ENCODE results near the gene GGTLC1.

- TF ChIP-seq CTCF (IDR thresholded peaks at IDR 0.05; ENCODE audit: insufficient read depth, low read length, poor library complexity, severe bottlenecking): no peak
- no peak for TF ChIP-seq EZH2phosphoT487 (conservative IDR thresholded peaks at IDR 0.05; ENCODE audit: low read length)
These were observed 17.3 kb downstream of the GGTLC1 start for GRCh38 chr20:23971310-23971709.

Measured in SU-DHL-6 (cell line).